NCI-H2081 (cell line): ENCODE data around the gene OSMR.

ENCODE experiments used
- DNase-seq, 2 experiments: peaks; one replicate each; lab custom pipeline; 2025; lab: John Stamatoyannopoulos, UW

The OSMR gene

GRCh38 chr5:38845526-38846378, at the start of gene OSMR:
Gene OSMR, plus strand, starts transcription at chr5:38846012. Its CDS starts 23,033 bp downstream, at chr5:38869045.
- peak in 1 of 2 experiments; percentile 24 for DNase-seq

- no peak for DNase-seq
Observed at GRCh38 chr5:38796742-38797108, 49.1 kb upstream of the OSMR start.

DNA sequence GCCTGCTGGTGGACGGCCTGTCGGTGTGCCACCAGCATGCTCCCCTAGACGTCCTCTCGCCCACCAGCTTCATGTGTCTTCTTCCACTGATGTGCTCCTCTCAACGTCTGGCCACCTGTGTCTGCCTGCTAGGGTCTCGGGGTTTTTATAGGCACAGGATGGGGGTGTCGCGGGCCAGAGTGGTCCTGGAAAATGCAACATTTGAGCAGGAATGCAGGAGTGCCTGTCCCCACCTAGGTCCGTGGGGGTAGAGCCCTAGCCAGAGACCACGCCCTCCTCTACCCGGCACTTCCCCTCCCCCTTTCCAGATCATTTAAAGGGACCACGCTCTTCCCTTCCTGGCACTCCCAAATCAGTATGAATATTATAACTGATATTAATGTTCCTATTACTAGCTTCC, 48.0 kb upstream of the OSMR start:
- no peak for DNase-seq

GRCh38 chr5:38799556-38800377, 46.0 kb upstream of the OSMR start:
- DNase-seq = no peak

- no peak for DNase-seq
Observed at GRCh38 chr5:38800515-38800914, 45.3 kb upstream of the OSMR start.

- DNase-seq = no peak
Observed at GRCh38 chr5:38802125-38802524, 43.7 kb upstream of the OSMR start.

DNA sequence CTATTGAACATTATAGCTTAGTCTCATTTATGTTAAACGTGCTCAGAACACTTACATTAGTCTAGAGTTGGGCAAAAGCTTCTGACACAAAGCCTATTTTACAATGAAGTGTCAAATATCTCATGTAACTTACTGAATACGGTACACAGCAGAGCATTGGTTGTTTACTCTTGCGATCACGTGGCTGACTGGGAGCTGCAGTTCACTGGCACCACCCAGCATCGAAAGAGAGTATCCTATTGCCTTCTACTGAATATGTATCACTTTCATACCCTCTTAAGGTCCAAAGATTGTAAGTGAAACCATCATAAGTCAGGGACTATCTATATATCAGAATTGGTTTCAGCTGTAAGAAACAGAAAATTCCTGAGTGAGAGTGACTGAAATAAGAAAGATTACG, 42.6 kb upstream of the OSMR start:
- DNase-seq = no peak

DNA sequence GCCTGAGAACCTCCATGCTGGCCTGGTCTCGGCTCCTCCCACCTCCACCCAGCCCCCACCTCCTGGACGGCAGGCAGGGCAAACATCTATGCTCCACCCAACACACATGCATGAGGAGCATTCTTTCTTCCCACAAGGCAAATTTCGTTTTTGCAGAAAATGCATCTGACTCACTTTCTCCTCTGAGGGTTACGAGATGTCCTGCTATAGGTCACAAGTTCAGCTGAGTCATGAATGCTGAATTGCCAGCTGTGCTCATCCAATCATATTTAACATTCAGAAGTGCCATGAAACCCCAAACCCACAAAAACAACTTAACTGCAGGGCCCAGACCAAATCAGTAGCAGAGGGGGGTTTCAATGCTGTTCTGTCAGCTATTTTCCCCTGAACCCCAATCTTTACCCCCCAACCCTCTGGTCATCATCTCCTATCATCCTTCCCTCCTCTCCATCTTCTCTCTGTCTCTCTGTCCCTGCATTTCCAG, 39.0 kb upstream of the OSMR start:
- DNase-seq = no peak

GRCh38 chr5:38807570-38808483, 38.0 kb upstream of the OSMR start:
- peak in 1 of 2 experiments; percentile 25 for DNase-seq

DNA sequence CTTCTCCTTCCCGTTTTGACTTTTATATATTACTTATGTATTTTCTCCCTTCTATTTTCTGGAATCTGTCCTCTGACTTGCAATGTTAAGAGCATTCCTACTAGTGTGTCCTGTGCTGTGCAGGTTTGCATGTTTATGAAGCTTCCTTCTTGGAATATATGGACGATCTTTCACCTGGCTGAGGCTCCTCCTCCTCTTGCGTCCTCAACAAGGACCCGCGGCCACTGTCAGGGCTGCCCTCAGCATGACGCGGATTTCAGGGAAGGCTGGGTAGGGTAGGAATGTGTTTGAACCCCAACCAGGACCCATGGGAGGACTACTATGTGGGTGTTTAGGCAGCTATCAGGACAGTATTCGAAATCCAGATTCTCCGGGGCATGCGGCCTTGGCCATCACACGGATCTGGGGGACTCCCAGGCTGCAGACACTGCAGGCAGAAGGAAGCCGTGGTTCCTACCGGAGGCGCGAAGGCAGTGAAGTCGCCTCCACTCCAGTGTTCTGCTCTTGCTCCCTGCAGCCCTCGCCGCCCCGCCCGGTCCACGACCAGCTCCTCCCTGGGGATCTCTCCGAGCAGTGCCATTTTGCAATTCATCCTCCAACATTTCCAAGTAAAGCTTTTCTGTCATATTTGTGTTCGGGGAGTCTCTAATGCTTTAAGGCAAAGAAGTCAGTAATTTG, 37.0 kb upstream of the OSMR start:
- DNase-seq = no peak

GRCh38 chr5:38809388-38810359, 36.1 kb upstream of the OSMR start:
- DNase-seq = peak; percentile 89 to 93

- no peak for DNase-seq
Observed at GRCh38 chr5:38814879-38815278, 30.9 kb upstream of the OSMR start.

GRCh38 chr5:38816083-38817030, 29.5 kb upstream of the OSMR start:
- no peak for DNase-seq

GRCh38 chr5:38821679-38822078, 24.1 kb upstream of the OSMR start:
- no peak for DNase-seq

DNA sequence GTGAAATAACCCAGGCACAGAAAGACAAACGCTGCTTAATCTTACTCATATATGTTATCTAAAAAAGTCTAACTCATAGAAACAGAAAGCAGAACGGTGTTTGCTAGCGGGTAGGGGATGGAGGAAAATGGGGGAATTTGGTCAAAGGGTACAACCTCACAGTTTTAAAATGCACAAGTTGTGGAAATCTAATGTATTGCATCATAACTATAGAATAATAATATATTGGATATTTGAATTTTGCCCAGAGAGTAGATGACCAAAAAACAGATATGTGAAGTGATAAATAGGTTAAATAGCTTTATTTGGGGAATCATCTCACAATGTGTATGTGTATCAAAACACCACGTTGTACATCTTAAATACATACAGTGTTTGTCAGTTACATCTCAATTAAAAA, 22.3 kb upstream of the OSMR start:
- DNase-seq = no peak

GRCh38 chr5:38824821-38825220, 21.0 kb upstream of the OSMR start:
- no peak for DNase-seq

DNA sequence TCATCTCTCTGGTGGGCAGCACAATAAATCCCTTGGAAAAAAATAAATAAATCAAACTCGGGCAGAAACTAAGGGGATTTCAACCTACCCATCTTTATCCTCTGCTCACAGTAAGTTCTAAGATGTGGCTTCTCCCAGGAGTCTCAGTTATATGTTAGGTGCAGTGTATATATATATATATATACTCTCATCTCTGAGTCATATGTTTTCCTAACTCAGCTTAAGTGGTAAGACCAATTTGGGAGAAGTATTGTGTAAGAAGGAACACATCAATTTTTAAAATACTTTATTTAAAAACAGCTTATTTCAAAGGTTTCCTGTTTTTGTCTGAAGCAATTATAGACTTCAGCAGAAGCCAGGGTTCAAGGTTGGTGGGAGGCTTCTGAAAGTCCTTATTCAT, 20.3 kb upstream of the OSMR start:
- no peak for DNase-seq

DNA sequence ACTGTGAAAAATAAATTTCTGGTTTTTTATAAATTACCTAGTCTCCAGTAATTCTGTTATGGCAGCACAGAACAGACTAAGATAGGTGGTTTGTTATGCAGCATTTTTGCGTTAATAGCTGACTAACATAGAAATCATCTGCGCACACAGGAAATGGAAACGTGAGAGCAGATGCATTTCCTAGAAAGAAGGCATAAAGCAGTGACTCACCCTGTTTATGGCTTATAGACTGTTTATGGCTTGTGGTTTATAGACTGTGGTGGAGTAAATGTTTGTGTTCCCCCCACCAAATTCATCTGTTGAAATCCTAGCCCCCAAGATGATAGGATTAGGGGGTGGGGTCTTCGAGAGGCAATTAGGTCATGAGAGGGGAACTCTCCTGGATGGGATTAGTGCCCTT, 18.3 kb upstream of the OSMR start:
- no peak for DNase-seq

DNA sequence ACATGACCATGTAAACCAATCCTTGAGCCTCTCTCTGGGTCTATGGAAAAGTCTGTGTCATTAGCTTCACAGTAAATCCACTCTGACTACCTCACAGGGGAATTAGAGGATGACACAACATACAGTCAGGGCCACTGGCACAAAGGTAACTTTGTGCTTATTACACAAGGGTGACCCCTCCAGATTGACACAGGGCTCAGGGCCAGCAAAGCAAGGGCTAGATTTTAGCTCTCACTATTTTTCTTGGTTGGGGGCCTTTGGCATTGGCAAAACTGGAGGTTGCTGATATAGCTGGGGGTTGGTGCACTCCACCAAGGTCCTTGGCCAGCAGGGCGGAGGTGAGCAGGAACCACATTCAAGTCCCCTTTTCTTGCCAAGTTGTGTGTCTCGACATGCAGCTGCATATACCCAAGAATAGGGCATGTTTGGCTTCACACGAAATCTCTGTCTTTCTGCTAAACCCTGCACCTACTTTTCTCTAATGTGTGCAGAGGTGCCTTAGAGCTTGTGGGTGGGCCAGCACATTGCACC, 15.2 kb upstream of the OSMR start:
- no peak for DNase-seq
